Kasumi-1 (cell line): ENCODE results near the gene ZAP70.
"Not testable (repeated sequence)": the region's sequence is repeated elsewhere in the genome, so short reads cannot be mapped to it uniquely, and the experiment has no call there.

Experiments used
- DNase-seq, 2 experiments: peaks; one replicate each; lab custom pipeline; 2025; lab: John Stamatoyannopoulos, UW

ZAP70 gene

DNA sequence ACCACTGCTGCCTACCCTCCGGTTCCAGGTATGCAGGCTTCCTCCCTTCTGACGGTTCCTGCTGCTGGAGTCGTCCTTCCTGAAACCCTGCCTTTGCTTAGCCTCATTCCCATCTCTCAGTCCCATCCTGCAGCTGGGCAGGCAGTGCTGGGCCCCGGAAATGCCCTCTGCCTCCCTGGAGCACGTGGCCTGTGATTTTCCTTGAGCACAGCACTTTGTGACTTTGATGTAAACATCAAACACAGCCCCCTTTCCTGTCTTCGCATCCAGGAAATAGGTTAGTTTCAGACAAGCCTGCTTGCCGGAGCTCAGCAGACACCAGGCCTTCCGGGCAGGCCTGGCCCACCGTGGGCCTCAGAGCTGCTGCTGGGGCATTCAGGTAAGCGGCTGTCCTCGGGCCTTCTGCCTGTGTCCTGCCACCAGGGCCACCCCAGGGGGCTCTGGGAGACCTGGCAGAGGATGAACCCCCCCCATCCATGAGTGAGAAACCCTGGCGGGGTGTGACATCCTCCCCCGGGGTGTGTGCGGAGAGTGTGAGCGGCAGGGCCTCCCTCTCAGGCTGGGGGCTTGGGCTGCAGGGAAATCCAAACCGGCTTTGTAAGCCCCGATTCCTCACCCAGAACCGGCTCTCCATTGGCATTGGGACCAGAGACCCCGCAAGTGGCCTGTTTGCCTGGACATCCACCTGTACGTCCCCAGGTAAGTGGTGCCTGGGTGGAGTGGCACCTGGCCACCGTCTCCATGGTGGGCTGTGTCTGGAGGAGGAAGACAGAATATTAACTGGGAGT, at the start of gene ZAP70:
TSS of gene ZAP70 (plus strand) at position 281 of the 788 bp plus-strand sequence. CDS start 10,461 bp downstream, outside the sequence.
- no peak for DNase-seq

DNA sequence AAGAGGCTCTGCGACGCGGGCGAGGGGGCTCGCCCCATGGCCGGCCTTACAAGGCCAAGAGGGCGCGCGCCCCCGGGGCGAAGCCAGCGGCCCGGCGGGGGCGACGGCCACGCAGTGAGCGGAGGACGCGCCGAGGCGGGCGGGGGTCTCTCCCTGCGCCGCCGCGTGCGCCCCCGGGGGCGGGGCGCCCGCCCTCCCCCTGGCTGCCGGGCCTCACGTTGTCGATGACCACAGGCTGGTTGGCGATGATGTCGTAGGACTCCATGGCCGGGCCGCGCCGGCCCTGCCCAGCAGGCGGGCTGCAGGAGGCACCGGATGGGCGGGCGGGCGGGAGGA, 49.8 kb upstream of the ZAP70 start:
- no peak for DNase-seq

DNA sequence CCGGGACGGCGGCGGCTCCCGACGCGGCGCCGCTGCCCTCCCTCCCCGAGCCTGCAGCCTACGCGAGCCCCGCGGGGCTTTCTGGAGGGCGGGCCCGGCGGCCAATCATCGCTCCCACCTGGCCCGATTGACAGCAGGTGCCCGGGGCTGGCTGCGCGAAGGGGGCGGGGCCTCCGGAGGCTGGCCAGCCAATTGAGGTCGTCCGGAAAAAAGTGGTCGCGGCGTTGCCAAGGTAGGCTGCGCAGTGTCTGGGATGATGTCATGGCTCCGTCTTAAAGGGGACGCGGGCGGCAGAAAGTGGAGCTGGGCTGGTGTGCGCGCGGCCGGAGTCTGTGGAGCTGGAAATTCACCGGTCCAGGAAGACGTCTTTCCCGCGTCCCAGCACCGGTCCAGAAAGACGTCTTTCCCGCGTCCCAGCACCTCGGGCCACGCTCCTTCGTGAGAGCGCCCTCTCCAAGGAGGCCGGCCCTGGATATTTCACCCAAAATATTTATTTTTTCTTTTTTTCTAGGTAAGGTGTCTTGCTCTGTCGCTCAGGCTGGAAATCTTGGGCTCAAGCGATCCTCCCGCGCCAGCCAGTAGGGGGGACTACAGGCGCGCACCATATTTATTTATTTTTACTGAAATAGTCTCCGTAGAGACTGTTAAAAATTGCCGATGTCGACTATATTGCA, 49.3 kb upstream of the ZAP70 start, which contains the start of gene ACTR1B:
TSS of gene ACTR1B (minus strand) at position 83 of the 674 bp plus-strand sequence. CDS start 154 bp downstream, outside the sequence.
- peak; percentile 99 to 100 for DNase-seq

DNA sequence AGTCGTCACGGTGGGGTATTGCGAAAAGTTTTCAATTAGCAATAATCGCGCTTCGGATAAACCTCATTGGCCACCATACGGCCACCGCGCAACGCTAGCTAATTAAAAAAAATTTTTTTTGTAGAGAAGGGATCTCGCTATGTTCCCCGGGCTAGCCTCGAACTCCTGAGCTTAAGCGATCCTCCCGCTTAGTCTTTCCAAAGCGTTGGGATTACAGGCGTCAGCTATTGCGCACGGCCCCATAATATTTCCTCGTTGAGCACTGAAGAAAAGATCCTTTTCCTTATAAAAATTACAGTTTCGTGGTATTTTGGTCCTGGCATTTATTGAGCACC, 48.8 kb upstream of the ZAP70 start:
- peak; percentile 73 to 75 for DNase-seq

DNA sequence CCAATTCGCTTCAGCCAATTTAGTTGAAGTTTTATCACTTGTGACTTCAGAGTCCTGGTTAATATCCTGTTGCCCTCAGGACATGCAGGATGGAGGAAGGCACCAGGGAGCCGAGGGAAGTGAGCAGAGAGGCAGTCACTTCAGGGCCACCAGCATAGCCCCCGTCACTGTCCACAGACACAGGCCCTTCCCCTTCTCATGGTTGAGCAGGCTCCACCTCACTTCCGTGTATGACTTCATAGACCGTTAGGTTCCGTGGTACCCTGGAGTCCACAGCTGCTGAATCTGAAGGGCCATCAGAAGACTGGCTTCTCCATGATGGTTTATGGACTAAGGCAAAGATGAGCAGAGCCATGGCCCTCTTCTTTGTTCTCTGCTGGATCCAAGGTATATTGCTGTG, 43.9 kb upstream of the ZAP70 start, which contains the start of gene C2orf92:
TSS of gene C2orf92 (plus strand) at position 266 of the 400 bp plus-strand sequence. CDS start at position 342, 76 bp downstream.
- DNase-seq: no peak

DNA sequence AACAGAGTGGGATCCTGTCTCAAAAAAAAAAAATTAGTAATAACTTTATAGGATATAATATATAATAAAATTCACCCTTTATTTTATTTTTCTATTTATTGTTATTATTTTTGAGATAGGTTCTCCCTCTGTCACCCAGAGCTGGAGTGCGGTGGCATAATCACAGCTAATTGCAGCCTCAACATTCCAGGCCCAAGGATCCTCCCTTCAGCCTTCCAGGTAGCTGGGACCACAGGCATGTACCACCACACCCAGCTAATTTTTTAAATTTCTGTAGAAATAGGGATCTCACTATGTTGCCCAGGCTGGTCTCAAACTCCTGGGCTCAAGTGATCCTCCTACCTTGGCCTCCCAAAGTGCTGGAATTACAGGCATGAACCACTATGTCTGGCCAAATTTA, 42.9 kb upstream of the ZAP70 start:
- DNase-seq: no peak

DNA sequence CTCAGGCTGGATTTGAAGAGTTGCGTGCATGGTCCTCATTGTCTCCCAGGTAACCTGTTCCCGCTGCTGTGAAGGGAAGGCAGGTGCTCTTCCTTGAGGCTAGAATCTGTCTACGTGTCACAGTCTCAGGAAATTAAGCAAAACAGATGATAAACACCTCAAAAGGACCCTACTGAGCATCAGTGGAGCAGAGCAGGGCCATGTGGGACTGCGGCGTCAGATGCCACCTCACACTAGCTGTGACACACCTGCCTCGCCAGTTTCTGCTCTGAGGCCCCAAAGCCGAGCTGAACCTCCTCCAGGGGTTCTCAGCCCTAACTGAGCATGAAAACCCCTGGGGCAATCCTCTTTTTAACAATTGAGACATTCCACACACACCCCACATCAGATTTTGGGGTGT, 41.9 kb upstream of the ZAP70 start:
- no peak for DNase-seq

DNA sequence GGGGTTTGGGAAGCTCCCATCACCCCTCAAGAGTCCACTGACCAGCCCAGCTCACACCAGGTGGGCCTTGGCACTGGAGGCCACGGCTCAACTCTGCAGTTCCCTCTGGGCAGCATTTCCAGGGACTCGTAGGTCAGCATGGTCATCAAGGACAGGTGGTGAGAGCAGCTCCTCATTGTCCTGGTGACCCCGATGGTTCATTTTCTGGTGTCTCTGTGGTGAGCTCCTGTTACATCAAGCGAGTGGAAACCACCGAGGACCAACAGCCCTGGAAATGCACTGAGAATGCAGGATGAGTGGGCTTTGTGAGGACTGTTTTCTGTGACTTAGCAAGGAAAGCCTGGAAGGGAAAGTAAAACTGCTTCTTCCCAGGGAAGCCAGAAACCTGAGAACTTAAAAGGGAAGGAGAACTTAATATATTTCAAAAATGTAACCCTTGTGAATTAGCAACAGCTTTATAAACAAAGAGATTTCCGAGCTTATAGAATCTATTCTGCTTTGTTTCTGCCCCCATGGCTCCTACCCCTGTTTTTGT, 40.7 kb upstream of the ZAP70 start:
- DNase-seq: not testable (repeated sequence)

DNA sequence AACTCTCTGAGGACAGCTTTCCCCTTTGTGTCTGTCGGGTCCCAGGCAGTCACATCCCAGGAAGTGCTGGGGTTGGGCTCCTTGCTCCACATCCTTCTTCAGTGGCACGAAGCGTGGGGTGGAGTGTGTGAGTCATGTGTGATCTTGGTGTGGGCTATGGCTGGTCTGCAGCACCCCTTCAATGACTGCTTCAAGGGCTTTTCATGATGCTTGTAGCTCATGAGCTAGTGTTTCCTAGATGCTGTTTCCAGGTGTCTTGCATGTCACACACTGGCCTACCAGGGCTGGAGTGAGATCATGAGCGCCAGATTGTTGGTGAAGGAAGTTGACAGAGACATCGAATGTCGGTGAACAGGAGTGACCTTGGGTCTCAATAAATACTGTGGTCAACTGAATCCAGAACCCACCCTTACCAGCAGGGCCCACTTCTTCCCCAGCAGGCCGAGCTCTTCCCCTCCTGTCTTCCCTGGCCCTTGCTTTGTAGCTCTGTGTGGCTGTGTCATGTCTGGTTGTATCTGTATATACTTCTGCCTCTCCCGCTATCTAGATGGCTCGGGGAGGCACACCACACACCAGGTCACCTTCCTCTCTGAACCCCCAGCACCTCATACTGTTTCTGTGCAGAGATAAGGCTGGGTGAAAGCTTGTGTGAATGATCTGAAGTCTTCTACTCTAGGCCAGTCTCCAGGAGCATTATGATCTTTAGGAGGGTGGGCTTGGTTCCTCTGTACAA, 40.0 kb upstream of the ZAP70 start:
- no peak for DNase-seq

DNA sequence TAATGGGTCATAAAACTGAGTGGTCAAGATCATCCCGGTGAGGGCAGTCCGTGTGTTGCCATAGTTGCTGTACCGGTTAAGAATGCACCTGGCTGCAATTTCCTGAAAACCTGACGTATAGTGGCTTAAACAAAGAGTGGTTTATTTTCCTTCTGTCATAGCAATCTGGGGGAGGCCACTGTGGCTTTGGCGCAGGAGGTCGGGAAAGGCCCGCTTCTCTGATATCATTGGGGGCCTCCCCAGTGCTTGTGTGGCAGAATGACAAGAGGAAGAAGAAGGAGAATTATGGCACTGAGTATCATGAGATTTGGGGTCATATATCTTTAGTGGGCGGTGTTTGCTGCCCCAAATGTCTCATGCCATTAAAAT, 39.5 kb upstream of the ZAP70 start:
- DNase-seq: no peak

DNA sequence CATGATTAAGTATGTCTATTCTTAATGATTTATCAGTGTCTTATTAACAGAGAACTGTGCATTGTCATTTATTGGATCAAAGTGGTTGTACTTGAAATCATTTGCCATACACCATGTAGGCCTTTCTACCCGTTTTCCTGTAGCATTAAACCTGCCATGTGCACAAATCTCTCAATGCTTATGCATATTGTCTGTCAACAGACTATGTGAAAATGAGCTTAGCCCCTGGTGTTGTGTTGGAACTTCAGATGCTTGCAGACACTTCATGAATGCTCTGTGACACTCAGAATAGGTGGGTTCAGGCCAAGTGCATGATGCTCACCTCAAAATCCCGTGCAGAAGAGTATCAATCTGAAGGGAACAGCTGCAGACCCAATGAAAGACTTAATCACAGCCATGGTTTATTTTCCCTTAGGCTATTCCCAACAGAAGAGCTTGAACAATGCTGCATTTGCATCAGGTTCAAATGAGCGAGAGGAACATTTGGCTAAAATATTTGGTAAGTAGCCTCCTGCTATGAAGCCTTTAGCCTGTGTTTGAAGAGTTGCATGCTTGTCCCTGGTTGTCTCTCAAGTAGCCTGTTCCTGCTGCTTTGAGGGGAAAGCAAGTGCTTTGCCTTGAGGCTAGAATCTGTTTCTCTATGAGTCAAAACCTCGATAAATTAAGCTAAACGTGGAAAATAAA, 37.8 kb upstream of the ZAP70 start:
- no peak for DNase-seq

DNA sequence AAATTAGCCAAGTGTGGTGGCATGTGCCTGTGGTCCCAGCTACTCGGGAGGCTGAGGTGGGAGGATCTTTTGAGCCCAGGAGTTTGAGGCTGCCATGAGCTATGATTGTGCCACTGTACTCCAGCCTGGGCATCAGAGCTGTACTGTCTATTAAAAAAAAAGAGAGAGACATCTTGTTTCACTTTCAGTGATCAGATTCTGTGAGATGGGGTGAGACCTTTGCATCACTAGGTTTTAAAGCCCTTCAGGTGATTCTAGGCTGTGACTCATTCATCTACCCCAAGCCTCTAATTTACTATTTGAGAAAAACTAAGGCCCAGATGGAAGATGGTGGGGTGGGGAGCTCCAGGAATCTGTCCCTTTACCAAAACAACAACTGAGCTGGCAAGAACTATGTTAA, 36.8 kb upstream of the ZAP70 start:
- no peak for DNase-seq

DNA sequence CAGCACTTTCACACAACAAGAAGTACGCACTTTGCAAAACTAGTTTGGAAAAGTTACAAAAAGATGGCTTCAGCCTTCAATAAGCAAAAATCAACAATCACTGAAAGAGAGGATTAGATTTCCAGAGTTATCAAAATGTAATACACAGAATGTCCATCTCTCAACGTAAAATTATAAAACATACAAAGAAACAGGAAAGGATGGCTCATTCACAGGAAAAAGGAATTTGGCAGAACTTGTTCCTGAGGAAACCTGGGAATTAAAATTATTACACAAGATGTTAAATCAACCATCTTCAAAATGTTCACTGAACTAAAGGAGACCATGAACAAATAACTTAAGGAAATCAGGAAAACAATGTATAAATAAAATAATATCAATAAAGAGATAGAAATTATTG, 35.9 kb upstream of the ZAP70 start:
- no peak for DNase-seq

DNA sequence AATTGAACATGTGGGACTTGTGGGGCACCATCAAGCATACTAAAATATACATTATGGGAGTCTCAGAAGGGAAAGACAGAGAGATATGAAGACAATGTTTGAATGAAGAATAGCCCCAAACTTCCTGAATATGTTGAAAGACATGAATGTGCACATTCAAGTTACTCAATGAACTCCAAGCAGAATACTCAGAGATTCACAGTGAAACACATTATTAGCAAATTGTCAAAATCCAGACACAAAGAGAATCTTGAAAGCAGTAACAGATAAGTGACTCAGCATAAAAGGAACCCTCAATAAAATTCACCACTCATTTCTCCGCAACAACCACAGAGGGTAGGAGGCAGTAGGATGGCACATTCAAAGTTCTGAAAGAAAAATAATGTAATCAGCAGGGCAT, 35.1 kb upstream of the ZAP70 start:
- DNase-seq: no peak

DNA sequence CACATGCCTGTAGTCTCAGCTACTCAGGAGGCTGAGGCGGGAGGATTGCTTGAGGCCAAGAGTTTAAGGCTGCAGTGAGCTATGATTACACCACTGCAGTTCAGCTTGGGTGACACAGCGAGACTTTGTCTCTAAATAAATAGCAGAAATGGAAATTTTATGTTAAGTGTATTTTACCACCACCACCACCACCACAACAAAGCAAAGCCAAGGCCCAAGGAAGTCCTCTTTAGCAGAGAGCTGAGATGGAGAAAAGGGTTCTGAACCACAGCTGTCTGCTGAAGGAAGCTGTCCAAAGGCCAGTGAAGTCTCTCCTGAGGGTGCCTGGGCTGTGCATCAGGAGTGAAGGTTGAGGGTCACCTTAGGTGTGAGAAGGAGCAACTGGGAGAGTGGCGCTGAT, 26.1 kb upstream of the ZAP70 start:
- not testable (repeated sequence) for DNase-seq

DNA sequence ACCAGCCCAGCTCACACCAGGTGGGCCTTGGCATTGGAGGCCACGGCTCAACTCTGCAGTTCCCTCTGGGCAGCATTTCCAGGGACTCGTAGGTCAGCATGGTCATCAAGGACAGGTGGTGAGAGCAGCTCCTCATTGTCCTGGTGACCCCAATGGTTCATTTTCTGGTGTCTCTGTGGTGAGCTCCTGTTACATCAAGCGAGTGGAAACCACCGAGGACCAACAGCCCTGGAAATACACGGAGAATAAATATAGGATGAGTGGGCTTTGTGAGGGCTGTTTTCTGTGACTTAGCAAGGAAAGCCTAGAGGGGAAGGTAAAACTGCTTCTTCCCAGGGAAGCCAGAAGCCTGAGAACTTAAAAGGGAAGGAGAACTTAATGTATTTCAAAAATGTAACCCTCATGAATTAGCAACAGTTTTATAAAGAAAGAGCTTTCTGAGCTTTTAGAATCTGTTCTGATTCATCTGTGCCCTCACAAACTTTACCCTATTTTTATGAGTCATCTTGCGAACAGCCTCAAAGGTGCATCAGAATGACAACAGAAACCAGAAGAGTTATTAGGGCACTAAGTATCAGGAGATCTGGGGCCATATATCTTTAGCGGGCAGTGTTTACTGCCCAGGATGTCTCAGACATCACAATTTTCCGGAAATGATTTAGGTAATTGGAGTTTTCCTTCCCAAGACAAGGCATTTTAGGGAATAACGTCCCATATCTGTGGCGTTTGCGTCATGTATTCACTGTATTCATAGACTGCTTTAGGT, 25.1 kb upstream of the ZAP70 start:
- DNase-seq: no peak

DNA sequence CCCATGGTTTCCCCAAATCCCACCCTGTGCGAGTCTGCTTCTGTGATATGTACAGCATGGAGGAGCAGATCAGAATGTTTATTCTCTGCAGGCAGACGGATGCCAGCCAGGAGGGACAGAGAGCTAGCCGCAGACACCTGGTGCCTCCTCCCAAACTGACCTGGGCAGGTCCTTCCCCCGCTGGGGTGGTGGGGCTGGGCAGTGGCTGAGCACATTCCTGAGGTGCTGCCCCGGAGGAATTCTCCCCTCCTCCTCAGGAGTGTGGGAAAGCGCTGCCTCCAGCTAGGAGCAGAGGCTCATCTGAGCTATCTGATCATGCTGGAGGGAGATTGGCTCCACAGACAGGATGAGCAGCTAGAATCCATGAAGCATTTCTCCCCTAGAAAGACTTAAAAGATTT, 22.2 kb upstream of the ZAP70 start:
- no peak for DNase-seq

DNA sequence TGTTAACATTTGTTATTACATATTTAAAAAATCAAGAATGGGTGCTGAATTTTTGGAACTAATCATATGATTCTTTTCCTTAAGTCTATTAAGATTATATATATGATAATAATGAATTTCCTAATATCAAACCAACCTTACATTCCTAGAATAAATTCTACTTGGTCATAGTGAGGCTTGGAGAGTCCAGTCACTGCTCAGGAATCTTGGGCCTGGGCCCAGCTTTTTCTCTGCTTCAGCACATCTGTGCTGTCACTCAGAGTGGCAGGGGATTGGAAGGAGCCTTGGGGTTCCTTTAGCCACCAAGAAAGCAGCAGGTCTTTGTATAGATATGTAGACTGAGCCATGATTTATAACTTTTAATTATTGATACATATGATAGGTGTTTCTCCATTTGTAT, 19.9 kb upstream of the ZAP70 start:
- DNase-seq: no peak

DNA sequence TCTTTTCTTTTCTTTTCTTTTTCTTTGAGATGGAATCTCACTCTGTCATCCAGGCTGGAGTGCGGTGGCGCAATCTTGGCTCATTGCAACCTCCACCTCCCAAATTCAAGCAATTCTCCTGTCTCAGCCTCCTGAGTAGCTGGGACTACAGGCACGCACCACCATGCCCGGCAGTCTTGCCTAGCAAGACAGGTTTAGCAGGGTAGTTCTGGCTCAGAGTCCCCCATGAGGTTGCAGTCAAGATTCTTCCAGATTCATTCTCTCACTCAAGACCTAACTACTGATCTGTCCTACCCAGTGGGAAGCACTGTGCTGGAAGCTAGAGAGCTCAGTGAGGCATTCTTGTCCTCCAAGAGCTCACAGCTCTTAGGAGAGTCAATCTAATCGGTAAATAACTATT, 17.6 kb upstream of the ZAP70 start:
- DNase-seq: no peak

DNA sequence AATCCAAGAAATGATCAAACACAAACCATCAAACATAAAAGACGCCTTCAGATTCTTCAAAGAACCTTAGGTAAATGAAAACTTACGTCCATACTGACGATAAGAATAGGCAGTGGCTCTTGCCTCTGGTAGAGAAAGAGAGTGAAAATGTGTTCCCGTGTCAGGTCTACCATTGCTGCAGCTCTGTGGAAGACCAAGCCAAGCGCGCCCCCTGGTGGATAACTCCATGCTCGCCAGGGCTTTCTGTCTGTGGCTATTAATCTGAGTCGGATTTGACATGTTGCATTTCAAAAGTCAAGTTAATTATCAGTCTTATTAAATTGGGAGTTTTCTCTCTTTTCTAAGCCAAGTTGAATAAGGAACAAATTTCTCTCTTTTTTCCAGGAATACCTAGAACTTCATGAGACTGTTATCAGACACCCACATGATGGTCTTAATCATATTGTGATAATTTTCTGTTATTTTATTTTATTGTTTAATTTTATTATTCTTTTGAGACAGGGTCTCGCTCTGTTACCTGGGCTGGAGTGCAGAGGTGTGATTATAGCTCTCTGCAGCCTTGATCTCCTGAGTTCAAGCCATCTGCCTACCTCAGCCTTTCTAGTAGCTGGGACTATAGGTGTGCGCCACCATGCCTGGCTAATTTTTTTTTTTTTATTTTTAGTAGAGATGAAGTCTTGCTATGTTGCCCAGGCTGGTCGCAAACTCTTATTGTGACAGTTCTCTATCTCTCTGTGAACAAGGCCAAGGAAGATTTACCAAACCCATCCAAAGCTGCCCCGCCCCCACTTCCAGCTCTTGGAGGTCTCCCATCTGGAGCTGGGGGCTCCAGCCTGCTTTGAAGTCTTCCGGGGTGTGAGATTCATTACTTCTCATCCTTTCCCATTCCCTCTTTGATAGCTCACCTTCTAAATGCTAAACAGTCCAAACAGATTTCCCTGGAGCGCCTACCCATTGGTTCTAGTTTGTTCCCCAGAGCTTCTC, 15.8 kb upstream of the ZAP70 start:
- DNase-seq: peak; percentile 80 to 85
